GM12874 (cell line): ENCODE measurements around the gene RBCK1.

Source experiments
- TF ChIP-seq, protein P1 (sequence below): IDR thresholded peaks from 2 replicates; pipeline ENCODE4 v1.5.1; 2011; ENCODE audit warnings: low read depth, mild to moderate bottlenecking, control low read depth, low read length, moderate library complexity; ENCODE audit not compliant: insufficient read depth

Gene RBCK1

DNA sequence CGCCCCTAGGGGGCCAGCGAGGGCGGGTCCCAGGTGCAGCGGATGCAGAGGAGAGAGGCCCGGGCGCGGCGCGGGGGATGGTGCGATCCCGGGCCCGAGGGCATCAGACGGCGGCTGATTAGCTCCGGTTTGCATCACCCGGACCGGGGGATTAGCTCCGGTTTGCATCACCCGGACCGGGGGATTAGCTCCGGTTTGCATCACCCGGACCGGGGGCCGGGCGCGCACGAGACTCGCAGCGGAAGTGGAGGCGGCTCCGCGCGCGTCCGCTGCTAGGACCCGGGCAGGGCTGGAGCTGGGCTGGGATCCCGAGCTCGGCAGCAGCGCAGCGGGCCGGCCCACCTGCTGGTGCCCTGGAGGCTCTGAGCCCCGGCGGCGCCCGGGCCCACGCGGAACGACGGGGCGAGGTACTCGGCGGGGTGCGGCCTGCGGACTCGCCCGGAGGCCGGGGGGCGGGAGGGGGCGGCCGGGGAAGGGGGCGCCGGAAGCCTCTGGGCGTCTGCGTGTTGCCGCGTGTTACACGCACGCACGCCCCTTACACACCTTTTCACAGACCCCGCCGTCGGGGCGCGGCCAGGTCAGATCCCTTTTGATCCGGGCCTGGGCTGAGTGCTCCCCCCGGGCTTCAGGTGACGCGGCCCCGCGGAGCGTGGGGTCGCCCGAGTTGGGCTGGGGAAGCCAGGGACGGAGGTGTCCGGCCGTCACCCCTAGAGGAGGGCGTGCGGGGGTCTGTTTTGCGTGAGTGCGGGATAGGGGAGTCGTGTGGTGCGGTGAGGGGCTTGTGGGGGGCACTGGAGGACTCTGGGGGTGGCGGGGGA is 27.1 kb upstream of the RBCK1 start:
- TF ChIP-seq, protein P1, sequence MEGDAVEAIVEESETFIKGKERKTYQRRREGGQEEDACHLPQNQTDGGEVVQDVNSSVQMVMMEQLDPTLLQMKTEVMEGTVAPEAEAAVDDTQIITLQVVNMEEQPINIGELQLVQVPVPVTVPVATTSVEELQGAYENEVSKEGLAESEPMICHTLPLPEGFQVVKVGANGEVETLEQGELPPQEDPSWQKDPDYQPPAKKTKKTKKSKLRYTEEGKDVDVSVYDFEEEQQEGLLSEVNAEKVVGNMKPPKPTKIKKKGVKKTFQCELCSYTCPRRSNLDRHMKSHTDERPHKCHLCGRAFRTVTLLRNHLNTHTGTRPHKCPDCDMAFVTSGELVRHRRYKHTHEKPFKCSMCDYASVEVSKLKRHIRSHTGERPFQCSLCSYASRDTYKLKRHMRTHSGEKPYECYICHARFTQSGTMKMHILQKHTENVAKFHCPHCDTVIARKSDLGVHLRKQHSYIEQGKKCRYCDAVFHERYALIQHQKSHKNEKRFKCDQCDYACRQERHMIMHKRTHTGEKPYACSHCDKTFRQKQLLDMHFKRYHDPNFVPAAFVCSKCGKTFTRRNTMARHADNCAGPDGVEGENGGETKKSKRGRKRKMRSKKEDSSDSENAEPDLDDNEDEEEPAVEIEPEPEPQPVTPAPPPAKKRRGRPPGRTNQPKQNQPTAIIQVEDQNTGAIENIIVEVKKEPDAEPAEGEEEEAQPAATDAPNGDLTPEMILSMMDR, result no peak; the same call in 1 of the 2 replicates

DNA sequence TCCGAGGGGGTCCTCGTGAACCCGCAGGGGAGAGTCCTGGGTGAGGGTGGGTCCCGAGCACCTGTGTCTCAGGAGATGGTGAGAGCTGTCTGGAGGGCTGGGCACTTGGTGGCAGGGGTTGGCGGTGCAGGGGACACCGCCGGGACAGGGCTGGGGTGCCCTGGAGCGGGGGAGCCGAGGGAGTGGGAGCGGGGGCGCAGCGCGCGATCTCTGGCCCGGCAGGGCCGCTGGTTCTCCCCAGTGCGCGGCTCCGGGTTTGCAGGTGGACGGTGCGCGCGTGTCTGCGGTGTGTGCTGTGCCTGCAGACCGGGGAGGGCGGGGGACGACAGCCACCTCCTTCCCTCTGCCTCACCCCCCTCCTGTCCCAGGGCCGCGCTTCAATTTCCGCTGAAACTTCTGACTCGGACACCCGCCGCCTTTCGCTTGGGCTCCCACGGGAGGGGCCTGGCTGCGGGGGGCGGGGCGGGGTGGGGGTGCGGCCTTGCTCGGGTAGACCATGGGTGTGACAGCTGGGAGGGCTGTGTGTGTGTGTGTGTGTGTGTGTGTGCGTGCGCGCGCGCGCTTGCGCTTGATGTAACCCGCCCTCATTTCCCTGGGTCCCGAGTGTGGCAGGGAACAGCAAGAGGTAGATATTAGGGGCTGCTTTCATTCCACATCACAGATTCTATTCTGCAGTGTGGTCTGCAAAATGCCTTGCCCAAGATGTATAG is 26.4 kb upstream of the RBCK1 start:
- TF ChIP-seq, protein P1, result no peak

DNA sequence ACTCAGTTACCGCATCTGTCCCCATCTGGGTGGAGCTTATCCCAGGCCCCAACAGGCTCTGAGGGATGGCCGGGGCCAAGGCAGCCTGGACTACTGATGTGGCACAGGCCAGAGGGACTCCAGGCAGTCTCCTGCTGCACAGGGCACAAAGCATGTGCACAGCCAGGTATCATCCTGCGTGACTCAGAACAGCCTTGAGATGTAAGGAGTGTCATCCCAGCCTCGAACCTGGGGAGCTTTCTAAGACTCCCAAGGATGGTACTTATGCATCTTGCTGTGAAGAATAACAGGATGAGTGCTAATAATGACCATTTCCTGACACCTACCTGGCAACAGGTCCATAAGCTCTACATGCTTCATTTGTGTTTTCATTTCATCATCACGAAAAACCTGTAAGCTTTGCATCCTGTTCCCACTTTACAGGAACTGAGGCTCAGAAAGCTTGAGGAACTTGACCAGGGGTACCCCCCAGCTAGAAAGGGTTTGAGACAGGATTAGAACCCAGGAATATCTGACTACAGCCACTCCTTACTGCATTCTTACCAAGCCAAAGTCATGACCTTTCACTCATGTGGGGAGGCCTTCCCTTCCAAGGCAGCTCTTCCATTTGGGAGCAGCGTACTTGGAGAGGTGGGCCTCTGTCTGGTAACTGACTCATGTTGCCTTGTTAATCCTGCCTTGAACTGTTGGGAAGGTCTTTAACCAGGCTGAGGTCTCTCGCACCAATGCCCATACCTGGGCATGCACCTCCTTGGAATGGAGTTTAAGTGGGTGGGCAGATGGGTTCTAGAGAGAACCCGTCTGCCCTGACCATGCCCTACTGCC is 25.6 kb upstream of the RBCK1 start:
- TF ChIP-seq, protein P1, result no peak

DNA sequence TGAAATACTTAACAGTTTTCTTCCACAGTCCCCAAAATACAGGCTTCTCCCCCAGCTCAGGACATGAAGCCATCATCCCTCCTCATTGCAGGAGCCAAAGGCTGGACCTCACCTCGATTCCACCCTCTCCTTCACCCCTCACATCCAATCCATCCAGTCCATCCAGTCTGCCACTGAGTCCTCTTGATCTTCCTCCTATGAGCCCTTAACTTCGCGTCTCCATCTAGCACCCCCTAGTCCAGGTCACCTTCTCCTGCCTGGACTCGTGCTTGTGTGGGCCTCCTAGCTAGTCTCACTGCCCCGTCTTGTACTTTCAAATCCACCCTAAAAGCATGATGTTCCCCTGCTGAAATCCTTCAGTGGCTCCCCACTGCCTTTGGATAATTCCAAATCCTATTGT is 24.2 kb upstream of the RBCK1 start:
- TF ChIP-seq, protein P1, result no peak

DNA sequence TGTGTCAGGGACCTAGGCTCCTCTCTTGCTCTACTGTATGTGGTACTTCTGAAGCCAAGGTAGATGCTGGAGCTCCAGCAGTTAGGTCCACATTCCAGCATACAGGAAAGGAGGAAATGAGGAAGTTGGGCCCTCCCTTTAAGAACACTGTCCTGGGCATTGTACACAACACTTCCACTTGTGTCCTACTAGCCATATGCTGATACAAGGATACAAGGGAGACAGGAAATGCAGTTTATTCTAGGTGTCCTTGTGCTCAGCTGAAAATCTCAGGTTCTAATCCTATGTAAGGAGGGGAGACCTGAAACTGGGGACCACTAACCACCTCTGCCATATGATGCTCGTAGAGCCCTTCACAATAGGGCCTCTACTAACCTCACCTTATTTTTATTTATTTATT is 23.4 kb upstream of the RBCK1 start:
- TF ChIP-seq, protein P1, result no peak

DNA sequence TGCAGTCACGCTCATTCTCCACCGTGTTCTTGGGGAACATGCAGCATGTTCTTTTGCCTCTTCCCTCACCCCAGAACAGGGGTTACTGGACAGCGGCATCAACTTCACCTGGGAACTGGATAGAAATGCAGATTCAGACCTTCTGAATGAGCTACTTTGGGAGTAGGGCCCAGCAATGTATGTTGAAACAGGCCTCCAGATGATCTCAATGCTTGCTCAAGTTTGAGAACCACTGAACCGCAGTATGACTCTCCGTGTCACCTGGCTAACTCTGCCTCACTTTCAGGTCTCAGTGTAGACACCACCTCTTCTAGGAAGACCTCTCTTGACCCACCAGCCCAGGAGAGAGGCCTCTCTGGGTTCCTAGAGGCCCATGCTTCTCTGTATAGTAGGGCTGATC is 22.7 kb upstream of the RBCK1 start:
- TF ChIP-seq, protein P1, result no peak

DNA sequence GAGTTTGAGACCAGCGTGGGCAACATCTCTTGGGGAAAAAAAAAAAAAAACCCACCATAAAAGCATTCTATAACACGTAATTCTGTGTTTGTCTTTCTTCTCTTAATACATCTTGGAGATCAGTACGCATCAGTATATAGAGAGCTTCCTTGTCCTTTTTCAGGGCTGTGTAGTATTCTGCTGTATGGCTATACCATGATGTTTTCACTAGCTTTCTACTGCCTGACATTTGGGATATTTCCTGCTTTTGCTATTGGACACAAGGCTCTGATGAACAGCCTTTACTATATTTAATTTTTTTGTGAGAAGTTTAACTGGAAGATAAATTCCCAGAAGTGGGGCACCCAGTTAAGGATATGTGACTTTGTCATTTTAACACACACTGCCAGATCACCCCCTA is 20.6 kb upstream of the RBCK1 start:
- TF ChIP-seq, protein P1, result no peak
